ENCODE data around the gene TMEM256.

The TMEM256 gene

GRCh38 chr17:7426896-7427489 lies 23.1 kb upstream of the TMEM256 start:
- no peak overlapping the region for H3K9ac ChIP-seq (ENCODE audit: low read depth, low read length)
- H3K27me3 ChIP-seq (ENCODE audit: control insufficient read depth, insufficient read depth, low read length) = no peaks in the 10 kb centered on the region
- H3K9me3 ChIP-seq (ENCODE audit: control insufficient read depth, insufficient read depth, low read length) = no peaks in the 10 kb centered on the region
- no peaks in the 10 kb centered on the region for H3K4me1 ChIP-seq (ENCODE audit: control insufficient read depth, insufficient read depth, low read length)
- no peak overlapping the region for H3K4me3 ChIP-seq (ENCODE audit: low read depth, low read length)
- no peaks in the 10 kb centered on the region for H3K36me3 ChIP-seq (ENCODE audit: control insufficient read depth, insufficient read depth, low read length)

GRCh38 chr17:7426203-7426863 lies 22.4 kb upstream of the TMEM256 start:
- Histone ChIP-seq H3K36me3 (ENCODE audit: control insufficient read depth, insufficient read depth, low read length) (no peaks in the 10 kb centered on the region), H3K4me3 (ENCODE audit: low read depth, low read length) (no peak overlapping the region), H3K9ac (ENCODE audit: low read depth, low read length) (no peak overlapping the region), H3K9me3 (ENCODE audit: control insufficient read depth, insufficient read depth, low read length) (no peaks in the 10 kb centered on the region), H3K4me1 (ENCODE audit: control insufficient read depth, insufficient read depth, low read length) (no peaks in the 10 kb centered on the region), H3K27me3 (ENCODE audit: control insufficient read depth, insufficient read depth, low read length) (no peaks in the 10 kb centered on the region)

- Histone ChIP-seq H3K27me3 (ENCODE audit: control insufficient read depth, insufficient read depth, low read length) (no peaks in the 10 kb centered on the region), H3K36me3 (ENCODE audit: control insufficient read depth, insufficient read depth, low read length) (no peaks in the 10 kb centered on the region), H3K9me3 (ENCODE audit: control insufficient read depth, insufficient read depth, low read length) (no peaks in the 10 kb centered on the region), H3K9ac (ENCODE audit: low read depth, low read length) (no peak overlapping the region), H3K4me3 (ENCODE audit: low read depth, low read length) (no peak overlapping the region), H3K4me1 (ENCODE audit: control insufficient read depth, insufficient read depth, low read length) (no peaks in the 10 kb centered on the region)
These were observed 21.9 kb upstream of the TMEM256 start for GRCh38 chr17:7425756-7426155.

DNA sequence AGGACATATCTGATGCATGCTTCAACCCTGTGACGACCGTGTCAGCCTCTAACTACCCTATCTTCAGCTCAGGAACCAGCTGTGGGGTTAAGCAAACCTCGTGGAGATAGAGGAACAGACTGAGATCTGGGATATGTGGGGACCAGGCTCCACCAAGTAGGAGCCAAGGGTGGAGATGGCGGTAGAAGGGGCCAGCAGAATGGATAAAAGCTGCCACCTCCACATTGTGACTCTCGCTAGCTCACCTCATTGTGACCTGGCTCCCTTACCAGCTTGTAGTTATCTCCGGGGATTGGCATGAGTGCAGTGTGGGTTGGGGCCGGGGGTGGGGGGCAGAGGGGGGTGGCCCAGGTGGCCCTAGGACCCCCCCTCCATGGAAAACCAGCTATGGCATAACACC lies 21.4 kb upstream of the TMEM256 start, which contains the start of gene SPEM2:
TSS of gene SPEM2 (plus strand) at position 301 of the 400 bp plus-strand sequence. CDS start at position 374, 73 bp downstream.
- Histone ChIP-seq H3K4me3 (ENCODE audit: low read depth, low read length) (no peak within 1 kb of the TSS), H3K4me1 (ENCODE audit: control insufficient read depth, insufficient read depth, low read length) (no peaks in the 10 kb centered on the region), H3K27me3 (ENCODE audit: control insufficient read depth, insufficient read depth, low read length) (no peaks in the 10 kb centered on the region), H3K9me3 (ENCODE audit: control insufficient read depth, insufficient read depth, low read length) (no peaks in the 10 kb centered on the region), H3K9ac (ENCODE audit: low read depth, low read length) (no peak within 1 kb of the TSS), H3K36me3 (ENCODE audit: control insufficient read depth, insufficient read depth, low read length) (no peaks in the 10 kb centered on the region)

- H3K4me3 ChIP-seq (ENCODE audit: low read depth, low read length) = no peak overlapping the region
- no peaks in the 10 kb centered on the region for H3K4me1 ChIP-seq (ENCODE audit: control insufficient read depth, insufficient read depth, low read length)
- H3K9me3 ChIP-seq (ENCODE audit: control insufficient read depth, insufficient read depth, low read length) = no peaks in the 10 kb centered on the region
- H3K36me3 ChIP-seq (ENCODE audit: control insufficient read depth, insufficient read depth, low read length) = peaks cover 8% of the 10 kb centered on the region
- no peaks in the 10 kb centered on the region for H3K27me3 ChIP-seq (ENCODE audit: control insufficient read depth, insufficient read depth, low read length)
- H3K9ac ChIP-seq (ENCODE audit: low read depth, low read length) = no peak overlapping the region
These were observed 19.8 kb upstream of the TMEM256 start for GRCh38 chr17:7423679-7424078.

GRCh38 chr17:7421186-7421585 lies 17.3 kb upstream of the TMEM256 start:
- Histone ChIP-seq H3K4me1 (ENCODE audit: control insufficient read depth, insufficient read depth, low read length) (no peaks in the 10 kb centered on the region), H3K4me3 (ENCODE audit: low read depth, low read length) (no peak overlapping the region), H3K36me3 (ENCODE audit: control insufficient read depth, insufficient read depth, low read length) (peaks cover 19% of the 10 kb centered on the region), H3K27me3 (ENCODE audit: control insufficient read depth, insufficient read depth, low read length) (no peaks in the 10 kb centered on the region), H3K9ac (ENCODE audit: low read depth, low read length) (no peak overlapping the region), H3K9me3 (ENCODE audit: control insufficient read depth, insufficient read depth, low read length) (no peaks in the 10 kb centered on the region)

GRCh38 chr17:7419819-7420610 lies 16.1 kb upstream of the TMEM256 start, which contains the start of gene SPEM1:
TSS of gene SPEM1 (plus strand) at chr17:7420324. CDS start at chr17:7420385, 61 bp downstream.
- Histone ChIP-seq H3K27me3 (ENCODE audit: control insufficient read depth, insufficient read depth, low read length) (no peaks in the 10 kb centered on the region), H3K4me3 (ENCODE audit: low read depth, low read length) (no peak within 1 kb of the TSS), H3K36me3 (ENCODE audit: control insufficient read depth, insufficient read depth, low read length) (peaks cover 27% of the 10 kb centered on the region), H3K9ac (ENCODE audit: low read depth, low read length) (no peak within 1 kb of the TSS), H3K4me1 (ENCODE audit: control insufficient read depth, insufficient read depth, low read length) (no peaks in the 10 kb centered on the region), H3K9me3 (ENCODE audit: control insufficient read depth, insufficient read depth, low read length) (no peaks in the 10 kb centered on the region)

DNA sequence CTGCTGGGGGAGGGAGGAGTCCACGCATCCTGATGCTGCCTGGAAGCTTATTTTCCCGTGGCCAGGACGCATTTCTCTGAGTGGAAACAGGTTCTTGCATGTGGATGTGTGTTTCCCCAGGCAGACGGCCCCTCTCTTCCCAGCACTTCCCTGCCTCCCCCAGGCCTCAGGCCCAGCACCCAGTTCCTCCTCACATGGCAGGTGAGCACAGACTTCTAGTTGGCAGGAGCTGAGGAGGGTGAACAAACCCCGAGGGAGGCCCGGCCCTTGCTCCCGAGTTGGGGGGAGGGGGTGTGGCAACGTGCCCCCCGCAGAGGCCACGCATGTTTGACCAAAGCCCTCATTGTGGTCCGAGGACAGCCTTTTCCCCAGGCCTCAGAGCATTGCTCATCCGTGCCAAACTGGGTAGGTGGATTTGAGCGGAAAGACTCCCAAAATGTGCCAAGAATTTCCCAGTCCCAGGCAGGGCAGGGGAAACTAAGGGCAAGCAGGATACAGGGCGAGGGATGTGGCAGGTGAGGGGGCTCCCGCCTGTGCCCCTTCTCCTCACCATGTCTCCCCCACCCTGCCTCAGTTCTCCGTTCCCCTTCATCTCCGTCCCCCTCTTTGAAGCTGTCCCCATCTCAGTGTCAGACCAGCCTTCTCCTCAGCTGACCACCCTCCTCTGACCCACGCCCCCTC lies 14.7 kb upstream of the TMEM256 start:
- Histone ChIP-seq H3K4me3 (ENCODE audit: low read depth, low read length) (no peak overlapping the region), H3K36me3 (ENCODE audit: control insufficient read depth, insufficient read depth, low read length) (peaks cover 35% of the 10 kb centered on the region), H3K27me3 (ENCODE audit: control insufficient read depth, insufficient read depth, low read length) (no peaks in the 10 kb centered on the region), H3K9ac (ENCODE audit: low read depth, low read length) (no peak overlapping the region), H3K9me3 (ENCODE audit: control insufficient read depth, insufficient read depth, low read length) (no peaks in the 10 kb centered on the region), H3K4me1 (ENCODE audit: control insufficient read depth, insufficient read depth, low read length) (no peaks in the 10 kb centered on the region)

- no peaks in the 10 kb centered on the region for H3K9me3 ChIP-seq (ENCODE audit: control insufficient read depth, insufficient read depth, low read length)
- peaks cover 4% of the 10 kb centered on the region for H3K4me1 ChIP-seq (ENCODE audit: control insufficient read depth, insufficient read depth, low read length)
- no peak overlapping the region for H3K4me3 ChIP-seq (ENCODE audit: low read depth, low read length)
- no peak overlapping the region for H3K9ac ChIP-seq (ENCODE audit: low read depth, low read length)
- no peaks in the 10 kb centered on the region for H3K27me3 ChIP-seq (ENCODE audit: control insufficient read depth, insufficient read depth, low read length)
- peaks cover 35% of the 10 kb centered on the region for H3K36me3 ChIP-seq (ENCODE audit: control insufficient read depth, insufficient read depth, low read length)
These were observed 13.3 kb upstream of the TMEM256 start for GRCh38 chr17:7417056-7417655.

DNA sequence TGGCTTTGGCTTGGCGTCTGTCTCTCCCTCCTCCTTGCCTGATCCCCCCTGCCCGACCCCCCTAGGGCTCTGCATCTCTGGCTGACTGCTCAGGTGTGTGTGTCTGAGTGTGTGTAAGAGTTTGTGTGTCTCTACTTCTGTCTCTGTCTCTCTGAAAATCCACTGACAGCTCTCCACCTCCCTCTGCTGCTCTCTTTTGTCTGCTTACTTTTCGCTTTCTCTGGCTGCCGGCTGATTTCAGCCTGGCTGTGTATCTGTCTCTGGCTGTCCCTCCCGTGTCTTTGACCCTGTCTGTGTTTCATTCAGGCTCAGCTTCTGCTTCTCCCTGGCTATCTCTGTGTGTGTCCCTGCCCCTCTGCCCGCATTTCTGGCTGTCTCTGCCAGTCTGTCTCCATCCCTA lies 12.4 kb upstream of the TMEM256 start:
- Histone ChIP-seq H3K9me3 (ENCODE audit: control insufficient read depth, insufficient read depth, low read length) (no peaks in the 10 kb centered on the region), H3K4me1 (ENCODE audit: control insufficient read depth, insufficient read depth, low read length) (peaks cover 4% of the 10 kb centered on the region), H3K9ac (ENCODE audit: low read depth, low read length) (no peak overlapping the region), H3K36me3 (ENCODE audit: control insufficient read depth, insufficient read depth, low read length) (peaks cover 35% of the 10 kb centered on the region), H3K4me3 (ENCODE audit: low read depth, low read length) (no peak overlapping the region), H3K27me3 (ENCODE audit: control insufficient read depth, insufficient read depth, low read length) (no peaks in the 10 kb centered on the region)

- peaks cover 4% of the 10 kb centered on the region for H3K4me1 ChIP-seq (ENCODE audit: control insufficient read depth, insufficient read depth, low read length)
These were observed 11.9 kb upstream of the TMEM256 start for GRCh38 chr17:7415784-7416183.

More at GRCh38 chr17:7415784-7416183, 11.9 kb upstream of the TMEM256 start:
- H3K4me3 ChIP-seq (ENCODE audit: low read depth, low read length) = no peak overlapping the region
- no peaks in the 10 kb centered on the region for H3K9me3 ChIP-seq (ENCODE audit: control insufficient read depth, insufficient read depth, low read length)
- H3K27me3 ChIP-seq (ENCODE audit: control insufficient read depth, insufficient read depth, low read length) = no peaks in the 10 kb centered on the region
- H3K9ac ChIP-seq (ENCODE audit: low read depth, low read length) = no peak overlapping the region
- H3K36me3 ChIP-seq (ENCODE audit: control insufficient read depth, insufficient read depth, low read length) = peaks cover 35% of the 10 kb centered on the region
